ENCODE results near the gene MCF2L.

MCF2L gene

DNA sequence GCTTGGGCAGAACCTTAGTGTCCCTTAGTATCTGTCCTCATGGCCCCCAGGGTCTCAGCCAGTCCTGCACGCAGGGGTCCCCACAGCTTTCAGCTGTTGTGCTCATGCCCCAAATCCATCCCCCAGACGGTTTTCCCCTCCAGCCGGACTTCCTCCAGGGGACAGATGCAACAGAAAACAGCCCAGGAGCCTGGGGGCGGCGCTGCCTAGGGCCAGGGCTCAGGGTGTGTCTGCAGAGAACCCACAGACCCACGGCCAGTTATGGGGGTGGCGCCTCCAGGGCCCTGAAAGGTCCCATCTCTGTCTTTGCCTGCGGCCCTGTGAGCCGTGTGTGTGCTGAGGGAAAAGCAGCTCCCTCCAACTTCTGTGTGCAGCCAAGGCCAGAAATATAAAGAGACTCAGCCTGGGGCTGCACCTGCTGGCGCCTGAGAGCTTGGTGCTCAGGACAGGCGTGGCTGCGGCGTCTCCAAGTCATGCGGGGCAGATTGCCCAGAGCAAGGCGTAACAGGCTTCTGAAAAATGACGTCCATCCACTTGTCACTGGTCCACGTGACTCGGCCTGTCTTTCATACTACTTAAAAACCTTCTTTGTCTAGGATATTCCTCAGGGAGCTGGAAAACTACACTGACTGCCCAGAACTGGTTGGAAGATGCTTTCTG lies 114.5 kb downstream of the MCF2L start:
- DNase-seq (ENCODE audit: low spot score) = peak; percentile 88

DNA sequence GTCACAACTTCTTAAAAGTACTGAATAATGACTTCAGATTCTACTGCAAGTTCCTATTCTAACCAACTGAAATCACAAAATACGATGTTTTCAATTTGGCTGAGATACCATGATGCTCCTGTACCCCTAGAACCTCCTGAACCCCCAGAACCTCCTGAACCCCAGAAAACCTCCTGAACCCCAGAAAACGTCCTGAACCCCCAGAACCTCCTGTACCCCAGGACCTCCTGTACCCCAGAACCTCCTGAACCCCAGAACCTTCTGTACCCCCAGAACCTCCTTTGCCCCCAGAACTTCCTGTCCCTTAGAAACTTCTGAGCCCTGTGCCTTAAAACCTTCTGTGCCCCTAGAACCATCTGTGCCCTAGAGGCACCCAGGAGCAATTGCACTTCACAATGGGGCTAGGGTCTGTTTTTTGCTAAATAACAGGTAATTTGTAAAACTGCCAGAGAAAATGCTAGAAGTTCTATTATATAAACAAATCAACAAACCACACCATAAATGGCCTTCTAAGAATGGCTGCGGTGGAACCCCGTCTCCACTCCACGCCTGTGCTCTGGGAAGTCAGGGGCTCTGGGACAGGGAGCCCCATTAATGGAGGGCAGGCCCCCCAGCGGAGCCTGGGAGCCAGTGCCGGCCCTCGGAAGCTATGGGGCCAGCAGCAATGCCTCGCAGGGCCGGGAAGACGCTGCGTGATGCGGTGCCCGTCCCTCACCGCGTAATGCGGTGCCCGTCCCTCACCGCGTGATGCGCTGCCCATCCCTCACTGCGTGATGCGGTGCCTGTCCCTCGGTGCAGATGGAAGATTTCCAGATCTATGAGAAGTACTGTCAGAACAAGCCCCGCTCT lies 115.3 kb downstream of the MCF2L start:
- DNase-seq (ENCODE audit: low spot score) = no peak

DNA sequence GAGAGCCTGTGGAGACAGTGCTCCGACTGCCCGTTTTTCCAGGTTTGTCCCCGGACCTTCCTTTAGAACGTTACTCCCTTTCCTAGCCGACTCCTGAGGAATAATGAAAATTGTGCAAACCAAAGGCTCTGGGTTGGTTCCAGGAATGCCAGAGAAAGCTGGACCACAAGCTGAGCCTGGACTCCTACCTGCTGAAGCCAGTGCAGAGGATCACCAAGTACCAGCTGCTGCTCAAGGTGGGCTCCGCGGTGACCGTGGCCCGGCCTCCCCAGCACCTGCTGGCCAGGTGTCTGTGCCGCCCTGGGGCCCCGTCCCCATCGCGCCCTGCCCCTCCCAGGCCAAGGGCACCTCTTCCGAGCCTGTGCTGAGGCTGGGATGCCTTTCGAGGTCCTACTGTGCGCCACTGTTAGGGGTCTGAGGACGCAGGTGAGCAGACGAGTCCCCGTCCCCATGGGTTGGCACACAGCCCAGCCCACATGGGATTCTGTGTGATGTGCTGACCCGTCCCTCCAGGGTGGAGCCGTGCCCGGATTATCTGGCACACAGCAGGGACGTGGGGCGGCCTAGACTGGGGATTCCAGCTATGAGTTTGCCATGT lies 116.0 kb downstream of the MCF2L start:
- DNase-seq (ENCODE audit: low spot score) = no peak

DNA sequence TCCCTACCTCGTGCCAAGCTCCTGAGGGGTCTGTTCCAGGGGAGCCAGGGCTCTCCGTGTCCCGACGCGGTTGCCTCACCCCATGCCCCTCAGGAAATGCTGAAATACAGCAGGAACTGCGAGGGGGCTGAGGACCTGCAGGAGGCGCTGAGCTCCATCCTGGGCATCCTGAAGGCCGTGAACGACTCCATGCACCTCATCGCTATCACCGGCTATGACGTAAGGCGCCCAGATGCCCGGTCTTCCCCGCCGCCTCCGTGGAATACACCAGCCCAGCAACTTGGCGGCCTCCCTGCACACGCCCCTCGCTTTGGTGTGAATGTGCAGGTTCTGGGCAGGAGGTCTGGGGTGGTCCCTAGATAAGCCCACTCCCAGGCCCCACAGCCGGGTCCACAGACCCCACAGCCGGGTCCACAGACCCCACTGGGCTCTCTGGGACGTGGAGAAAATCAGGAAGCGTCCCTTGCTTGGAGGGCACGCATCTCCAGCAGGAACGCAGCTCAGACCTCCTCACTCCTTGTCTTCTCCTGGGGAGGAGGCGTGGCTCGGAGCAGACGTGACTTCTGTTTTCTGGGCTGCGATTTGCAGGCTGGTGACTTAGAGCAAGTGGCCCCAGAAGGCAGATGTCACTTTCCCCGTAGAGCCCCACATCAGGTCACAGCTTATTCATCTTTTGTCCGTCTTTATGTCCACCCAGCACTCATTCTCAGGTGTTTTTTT lies 117.2 kb downstream of the MCF2L start:
- DNase-seq (ENCODE audit: low spot score) = no peak

DNA sequence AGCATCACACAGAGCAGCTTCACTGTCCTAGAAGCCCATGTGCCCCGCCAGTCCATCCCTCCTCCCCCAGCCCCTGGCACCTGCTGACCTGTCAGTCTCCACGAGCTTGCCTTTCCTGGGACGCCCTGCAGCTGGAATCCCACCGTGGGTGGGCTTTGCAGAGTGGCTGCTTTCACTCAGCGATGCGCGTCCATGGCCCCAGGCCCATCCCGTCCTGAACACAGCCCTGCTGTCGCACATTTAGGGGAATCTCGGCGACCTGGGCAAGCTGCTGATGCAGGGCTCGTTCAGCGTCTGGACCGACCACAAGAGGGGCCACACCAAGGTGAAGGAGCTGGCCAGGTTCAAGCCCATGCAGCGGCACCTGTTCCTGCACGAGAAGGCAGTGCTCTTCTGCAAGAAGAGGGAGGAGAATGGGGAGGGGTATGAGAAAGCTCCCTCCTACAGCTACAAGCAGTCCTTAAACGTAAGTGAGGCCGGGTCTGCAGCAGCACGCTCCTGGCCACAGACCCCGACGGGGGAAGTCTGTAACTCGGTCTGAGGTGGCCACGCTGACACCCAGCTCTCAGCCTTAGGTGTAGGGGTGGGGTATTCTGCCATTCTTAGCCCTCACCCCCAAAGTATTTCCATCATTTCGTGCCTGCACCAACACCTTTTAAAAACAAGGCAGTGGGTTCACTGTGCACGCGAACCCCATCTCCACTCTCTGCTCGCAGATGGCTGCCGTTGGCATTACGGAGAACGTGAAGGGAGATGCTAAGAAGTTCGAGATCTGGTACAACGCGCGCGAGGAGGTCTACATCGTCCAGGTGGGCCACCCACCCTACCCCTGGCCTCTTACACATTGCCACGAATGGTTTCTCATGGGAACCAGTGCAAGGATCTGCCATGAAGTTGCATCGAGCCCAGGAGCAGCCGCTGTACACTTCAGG lies 118.2 kb downstream of the MCF2L start:
- DNase-seq (ENCODE audit: low spot score) = no peak

DNA sequence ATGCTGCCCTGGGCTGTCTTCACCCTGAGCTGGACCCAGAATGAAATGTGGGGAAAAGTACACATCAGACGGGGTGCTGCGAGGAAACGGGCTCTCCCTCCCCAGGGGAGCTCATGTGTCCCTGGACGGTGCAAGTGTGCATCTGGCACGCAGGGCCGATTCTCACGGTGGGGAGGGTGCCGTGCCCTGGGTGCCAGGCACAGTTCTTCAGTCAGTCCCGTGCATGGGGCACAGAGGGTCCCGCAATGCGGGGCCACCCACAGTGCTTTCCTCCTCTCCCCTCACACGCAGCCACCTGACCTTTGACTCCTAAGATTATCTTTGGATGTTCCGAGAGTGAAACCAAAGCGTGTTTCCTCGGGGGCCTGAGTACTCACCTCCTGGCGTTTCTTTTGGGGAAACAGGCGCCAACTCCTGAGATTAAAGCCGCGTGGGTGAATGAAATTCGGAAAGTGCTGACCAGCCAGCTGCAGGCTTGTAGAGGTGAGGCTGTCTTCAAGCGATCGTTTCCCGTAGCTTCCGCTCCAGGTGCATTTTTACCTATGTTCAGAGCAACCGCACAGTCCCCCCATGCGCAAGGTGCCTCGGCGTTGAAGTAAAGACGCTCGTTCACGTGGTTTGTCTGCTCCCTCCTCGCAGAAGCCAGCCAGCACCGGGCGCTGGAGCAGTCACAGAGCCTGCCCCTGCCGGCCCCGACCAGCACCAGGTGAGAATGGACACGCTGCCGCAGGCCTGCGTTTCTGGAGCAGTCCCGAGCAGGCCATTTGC lies 119.1 kb downstream of the MCF2L start:
- no peak for DNase-seq (ENCODE audit: low spot score)

DNA sequence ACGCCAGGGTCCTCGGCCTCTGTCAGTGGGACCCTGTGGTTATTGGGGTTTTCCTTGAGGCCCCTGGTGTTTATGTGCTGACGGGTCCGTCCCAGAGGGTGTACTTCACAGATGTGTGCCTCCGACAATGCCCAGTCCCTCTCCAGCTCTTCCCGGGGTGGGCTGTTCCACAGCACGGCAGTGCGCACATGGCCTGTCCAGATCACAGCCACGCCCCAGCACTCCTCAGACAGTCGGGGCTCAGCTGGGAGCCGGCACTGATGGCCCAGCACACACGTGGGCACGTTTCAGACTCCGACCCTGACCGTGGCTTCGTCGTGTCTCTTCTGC lies 119.6 kb downstream of the MCF2L start:
- DNase-seq (ENCODE audit: low spot score) = no peak

DNA sequence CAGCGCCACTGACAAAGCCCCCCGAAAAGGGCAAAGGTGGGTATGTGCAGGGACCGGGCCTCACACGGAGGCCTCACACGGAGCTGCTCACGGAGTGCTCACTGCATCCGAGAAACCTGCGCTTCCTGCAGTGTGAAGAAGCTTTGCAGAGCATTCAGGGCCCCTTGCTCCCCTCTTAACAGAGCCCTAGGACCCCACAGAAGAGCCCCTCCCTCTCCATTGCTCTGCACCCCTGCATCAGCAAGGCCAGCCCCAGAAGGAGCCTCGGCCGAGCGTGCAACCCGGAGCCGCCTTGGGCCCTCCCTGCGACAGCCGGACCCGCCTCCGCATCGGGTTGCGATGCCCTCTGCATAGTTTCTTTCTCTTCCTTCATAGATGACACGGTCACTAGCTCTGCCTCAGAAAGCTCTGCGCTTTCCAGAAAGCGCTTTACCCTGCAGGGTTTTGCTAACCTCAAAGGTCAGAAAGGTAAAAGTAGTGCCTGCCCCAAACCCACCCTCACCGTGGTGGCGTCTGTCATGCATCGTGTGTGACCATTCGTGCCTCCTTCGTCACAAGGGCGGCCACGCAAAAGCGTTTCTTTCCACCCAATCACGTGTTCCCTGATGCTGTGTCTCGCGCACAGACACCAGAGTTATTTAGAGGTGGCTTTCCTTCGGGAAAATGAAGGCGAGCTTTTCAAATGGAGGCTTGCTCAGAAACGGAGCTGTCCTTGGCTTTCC lies 120.8 kb downstream of the MCF2L start:
- DNase-seq (ENCODE audit: low spot score) = no peak

DNA sequence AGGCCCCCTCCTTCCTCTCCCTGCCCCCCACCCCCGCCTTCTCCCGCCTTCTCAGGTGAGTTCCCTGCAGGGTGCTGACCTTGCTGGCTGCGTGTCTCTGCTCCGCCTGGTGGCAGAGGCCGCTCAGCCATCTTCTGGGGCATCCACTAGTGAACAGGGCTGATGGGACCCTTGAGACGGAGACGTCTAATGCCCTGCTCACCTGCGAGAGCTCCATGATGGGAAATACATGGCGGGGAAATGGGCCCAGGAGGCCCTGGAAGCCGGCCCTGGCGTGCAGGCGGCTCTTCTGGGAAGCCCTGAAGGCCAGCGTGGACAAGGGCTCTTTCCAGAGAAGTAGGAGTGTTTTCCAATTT lies 121.4 kb downstream of the MCF2L start:
- DNase-seq (ENCODE audit: low spot score) = no peak

DNA sequence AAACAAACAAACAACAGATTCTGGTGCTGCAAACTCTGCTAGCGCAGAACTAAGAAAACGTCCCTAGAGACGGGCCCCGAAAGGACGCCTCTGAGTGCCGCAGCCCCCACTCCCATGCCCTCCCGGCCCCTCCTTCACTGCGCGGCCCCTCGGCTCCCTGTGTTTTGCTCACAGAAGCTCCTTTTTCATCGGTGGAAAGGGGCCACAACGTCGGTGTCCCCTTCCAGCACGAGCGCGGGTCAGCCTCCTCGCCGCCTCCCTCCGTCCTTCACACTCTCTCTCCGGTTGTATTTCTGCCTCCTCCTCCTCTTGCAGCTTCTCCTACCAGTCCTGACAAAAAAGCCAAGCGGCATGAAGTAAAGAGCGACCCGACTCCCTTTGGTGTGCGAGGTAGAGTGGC lies 121.8 kb downstream of the MCF2L start:
- DNase-seq (ENCODE audit: low spot score) = no peak

DNA sequence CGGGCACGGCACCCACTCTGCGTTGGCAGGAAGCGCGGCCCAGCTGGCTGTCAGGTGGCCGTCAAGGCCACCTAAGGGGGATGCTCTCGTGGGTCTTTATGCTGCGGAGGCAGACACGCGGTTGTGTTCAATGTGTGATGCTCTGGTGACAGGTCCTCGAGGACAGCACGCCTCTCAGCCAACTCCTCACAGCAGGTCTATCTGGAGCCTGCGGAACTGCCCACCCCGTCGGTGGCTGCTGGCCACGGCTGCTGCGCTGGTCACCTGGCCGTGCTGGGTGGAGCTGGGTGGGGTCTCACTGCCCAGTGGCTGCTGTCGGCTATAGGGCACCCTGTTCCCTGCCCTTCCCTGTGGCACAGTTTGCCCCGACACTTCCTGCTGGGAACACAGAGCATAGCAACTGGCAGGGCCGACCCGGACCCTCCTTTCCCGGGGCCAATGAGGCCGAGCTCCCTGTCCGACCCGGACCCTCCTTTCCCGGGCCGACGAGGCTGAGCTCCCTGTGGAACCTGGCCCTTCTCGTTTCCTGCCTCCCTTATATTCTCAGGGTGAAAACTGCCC lies 122.3 kb downstream of the MCF2L start:
- no peak for DNase-seq (ENCODE audit: low spot score)

DNA sequence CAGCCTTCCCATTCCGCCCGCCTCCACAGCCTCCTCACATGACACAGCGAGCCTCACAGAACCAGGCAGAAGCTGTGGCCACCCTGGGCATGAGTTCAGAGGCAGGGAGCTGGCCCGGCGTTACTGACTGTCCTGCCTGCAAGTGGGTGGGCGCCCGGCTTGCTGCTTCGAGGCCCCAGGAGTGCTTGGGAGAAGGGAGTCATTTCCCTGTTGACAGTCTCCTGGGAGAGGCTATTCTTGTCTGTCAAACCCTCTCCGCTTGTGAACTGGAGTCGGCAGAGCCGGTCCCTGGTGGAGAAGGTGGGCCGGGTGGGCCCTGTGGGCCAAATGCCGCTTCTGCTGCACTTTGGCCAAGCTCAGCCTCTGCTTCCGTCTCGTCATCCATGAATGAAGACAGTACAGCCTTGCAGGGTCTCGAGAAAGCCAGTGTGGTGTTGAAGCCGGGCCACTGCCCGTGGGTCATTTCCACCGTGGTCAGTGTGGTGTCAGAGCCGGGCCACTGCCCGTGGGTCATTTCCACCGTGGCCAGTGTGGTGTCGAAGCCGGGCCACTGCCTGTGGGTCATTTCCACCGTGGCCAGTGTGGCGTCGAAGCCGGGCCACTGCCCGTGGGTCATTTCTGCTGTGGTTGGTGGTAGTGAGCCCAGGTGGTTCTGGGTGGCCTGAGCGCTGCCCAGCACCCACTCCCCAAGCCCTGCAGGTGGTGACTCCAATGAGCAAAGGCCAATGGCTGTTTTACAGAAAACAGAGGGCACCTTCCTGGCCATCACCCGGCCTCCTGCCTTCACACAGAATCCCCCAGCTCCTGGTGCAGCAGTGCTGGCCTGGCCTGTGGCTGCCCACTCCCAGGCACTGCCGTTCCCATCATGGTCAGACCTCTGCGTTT lies 123.1 kb downstream of the MCF2L start:
- no peak for DNase-seq (ENCODE audit: low spot score)

DNA sequence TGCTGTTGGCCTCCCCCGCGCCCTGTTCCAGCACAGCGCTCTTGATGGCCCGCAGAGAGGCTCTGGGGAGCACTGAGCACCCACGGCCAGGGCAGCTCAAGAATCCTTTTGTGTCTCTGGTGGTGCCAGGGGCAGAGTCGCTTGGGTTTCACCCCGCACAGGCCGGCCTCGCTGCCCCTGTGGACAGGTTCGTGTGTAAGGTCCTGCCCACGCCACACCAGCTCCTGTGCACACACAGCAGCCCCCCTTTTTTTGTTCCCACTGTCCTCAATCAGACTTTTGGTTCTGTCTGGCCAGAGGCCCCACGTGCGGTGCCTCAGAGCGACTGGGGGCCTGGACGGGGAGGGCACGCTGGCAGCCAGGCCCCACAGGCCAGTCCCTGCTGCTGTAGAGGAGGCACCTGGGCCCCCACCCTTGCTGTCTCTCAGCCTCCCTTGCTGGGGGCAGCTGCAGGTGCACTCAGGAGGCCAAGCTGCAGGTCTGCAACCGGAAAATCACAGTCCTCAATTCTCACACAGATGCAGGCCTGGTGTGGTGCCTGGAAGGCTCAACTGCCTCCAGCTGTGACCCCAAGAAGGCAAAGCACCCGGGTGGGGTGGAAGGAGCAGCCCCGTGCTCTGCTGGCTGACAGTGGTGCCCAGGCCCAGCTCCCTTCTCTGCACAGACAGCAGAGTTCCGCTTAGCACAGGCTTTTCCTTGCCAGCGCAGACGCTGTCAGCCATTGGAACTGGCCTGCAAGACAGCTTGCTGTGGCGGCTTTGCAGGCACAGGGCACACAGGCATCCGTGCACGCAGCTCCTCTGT lies 124.0 kb downstream of the MCF2L start:
- no peak for DNase-seq (ENCODE audit: low spot score)

DNA sequence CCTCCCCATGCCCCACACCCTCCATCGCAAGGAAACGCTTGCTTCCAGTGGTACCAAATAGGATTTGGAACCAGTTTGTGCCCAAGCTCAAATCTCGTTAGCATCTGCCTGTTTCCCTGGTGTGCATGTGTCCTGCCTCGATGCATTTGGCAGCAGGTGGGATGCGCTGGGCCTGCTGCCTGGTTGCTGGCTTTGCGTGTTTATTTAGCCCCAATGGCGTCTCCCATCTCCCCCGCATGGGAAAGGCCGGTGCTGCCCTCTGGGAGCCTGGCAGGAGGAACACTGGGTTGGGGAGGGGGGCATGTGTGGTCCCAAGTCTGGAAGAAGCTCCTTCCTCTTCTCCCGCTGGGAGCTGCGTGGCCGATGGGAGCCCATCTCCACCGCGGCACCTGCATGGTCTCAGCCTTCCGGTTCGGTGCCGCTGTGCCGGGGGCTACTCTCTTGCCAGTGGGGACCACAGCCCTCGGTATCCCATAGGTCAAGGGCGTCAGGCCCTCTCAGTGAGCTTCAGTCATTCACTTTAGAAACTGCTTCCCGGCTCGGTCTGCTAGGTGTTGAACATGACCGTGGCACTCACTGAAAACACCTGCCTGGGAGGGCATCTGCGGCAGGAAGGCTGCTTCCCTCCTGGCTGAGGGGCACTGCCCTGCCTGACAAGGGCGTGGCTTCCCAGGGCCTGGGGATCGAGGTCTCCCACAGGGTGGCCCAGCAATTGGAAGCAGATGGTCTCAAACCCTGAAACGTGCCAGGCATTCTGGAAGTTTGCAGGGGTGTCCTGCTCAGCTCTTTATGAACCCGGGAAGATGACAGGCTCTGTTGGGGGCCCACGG lies 124.8 kb downstream of the MCF2L start:
- DNase-seq (ENCODE audit: low spot score) = no peak

DNA sequence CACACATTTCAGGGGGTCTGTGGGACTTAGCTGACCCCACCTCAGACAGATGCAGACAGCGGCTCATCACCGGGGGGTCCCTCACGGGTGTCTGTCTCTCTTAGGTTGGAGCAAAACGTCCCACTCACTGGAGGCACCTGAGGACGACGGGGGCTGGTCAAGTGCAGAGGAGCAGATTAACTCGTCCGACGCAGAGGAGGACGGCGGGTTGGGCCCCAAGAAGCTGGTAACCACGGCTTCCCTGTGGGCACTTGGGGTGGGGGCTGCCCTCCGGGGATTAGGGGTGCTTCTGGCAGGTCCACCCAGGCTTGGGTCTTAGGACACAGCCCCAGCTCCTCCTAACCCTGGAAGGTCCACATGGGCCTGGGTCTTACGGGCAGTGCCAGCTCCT lies 125.4 kb downstream of the MCF2L start:
- DNase-seq (ENCODE audit: low spot score) = no peak

DNA sequence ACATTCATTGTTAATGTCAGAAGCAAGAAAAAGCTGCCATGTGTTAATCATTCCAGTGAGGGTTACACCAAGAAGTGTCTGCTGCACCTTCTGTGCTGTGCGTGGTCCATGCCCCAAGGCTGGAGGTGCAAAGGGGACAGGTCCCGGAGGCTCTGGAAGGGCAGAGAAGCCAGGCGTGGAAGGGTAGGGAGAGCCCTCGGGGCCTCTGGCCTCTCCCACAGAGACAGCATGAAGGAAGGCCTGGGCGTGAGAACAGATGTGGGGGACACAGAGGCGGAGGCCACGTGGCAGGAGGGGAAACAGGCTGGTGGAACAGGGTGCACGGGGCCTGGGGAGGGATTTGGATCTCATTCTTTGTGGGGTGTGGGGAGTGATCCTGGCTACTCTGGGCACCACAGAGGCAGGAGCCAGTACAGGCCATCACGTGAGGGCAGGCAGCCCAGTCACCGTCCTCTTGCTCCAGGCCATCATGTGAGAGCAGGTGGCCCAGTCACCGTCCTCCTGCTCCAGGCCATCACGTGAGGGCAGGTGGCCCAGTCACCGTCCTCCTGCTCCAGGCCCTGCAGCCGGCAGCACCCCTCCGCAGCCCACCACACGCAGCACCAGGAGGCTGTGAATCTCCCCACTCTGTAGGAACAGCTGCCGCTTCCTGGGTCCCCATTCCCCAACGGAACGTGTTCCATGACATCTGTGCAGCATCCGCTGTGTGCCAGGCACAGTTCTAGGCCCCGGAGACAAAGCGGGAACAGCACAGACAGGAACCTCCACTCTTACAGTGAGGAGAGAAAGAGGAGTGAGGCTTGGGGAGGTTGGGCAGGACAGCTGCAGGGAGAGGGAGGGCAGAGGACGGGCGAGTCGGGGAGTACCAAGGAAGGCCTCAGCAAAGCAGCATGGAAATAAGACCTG lies 126.4 kb downstream of the MCF2L start:
- DNase-seq (ENCODE audit: low spot score) = no peak
